HuH-7 (cell line): Measurements from ENCODE around the gene HACD4.
"Not testable (repeated sequence)": the region's sequence is repeated elsewhere in the genome, so short reads cannot be mapped to it uniquely, and the experiment has no call there.

ENCODE experiments used
- DNase-seq: peaks from one replicate; pipeline ENCODE4 v3.0.0; 2011; ENCODE audit warnings: low spot score

The HACD4 gene

DNA sequence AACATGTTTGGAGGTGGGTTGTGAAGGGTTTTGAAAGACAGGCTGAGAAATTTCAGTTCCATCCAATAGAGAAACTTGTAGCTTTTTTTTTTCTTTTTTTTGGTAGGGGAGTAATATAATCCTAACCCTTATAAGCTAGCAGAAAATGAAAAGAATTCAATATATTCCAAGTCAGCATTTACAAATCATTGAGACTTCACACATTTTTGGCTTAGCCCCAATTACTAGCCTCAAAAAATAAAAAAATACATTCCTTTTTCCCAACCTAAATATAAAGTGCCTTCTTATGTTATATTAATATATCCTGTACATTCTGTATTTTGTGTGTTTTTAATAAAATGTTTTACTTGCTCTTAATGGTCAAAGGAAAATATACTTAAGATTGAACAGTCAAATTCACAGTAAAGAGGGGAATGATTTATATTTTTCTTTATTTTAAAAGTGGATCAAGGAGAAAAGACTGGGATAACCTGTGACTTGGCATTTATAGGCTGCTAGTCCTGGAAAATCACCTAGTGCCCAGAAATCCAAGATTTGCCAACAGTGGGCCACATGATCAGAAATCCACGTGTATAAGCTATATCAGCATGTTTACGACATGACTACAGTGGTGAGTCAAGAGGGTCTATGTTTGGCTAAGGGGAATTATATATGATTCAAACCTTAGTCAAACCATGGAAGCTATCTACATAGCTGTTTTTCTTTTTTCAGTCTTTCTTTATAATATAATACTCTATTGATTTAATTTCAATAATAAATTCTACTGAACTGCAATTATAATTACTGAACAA, 14.5 kb downstream of the HACD4 start:
- no peak for DNase-seq

DNA sequence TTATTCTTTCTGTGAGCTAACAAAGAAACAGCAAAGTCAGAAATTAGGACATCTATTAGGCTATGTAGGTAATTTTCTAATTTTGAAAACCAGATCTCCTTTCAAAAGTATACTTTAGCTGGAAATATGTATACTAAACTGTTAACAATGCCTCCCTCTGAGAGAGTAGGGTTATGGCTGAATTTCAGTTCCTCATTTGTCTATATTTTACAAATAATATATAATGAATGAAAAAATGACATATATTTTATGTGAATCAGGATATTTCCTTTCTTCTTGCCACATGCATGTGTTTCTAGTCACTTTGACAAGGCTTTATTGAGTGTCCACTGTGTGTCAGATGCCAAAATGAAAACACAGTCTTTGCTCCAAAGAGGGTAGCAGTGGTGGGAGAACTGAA, 15.4 kb downstream of the HACD4 start:
- DNase-seq: no peak

DNA sequence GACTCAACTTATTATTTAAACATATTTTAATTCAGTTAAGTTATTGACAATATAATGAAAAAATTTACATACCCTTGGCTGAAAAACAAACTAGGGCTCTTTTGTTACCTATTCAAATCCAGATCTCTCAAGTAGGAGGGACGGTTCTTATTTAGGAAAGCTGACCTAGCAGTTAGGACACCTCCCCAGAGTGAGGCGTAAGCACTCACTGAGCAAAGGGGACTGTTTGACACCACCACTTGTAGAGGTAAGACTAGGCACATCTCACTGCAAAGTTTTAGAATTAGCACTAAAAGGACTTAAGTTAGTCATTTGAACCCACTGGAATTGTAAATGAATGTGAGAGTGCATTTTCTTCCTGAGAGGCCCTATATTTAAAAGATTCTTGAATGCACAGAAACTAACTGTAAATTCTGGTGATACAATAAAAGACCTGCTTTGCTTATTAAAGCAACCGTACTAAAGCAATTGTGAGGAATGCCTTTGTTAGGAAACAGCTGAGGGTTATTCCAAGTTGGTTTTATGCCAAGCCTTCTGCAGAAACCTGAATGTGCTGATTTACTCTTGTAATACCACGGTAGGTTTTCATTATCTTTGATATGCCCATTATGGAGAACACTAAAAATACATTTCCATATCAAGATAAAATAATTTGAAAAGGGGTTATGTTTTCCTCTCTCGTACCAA, 16.2 kb downstream of the HACD4 start:
- DNase-seq: no peak

GRCh38 chr9:21002040-21002439, 29.4 kb downstream of the HACD4 start:
- DNase-seq: no peak

- no peak for DNase-seq
Measured at GRCh38 chr9:21001581-21001980, 29.9 kb downstream of the HACD4 start.

GRCh38 chr9:20997503-20998076, 33.9 kb downstream of the HACD4 start:
- DNase-seq: no peak

- no peak for DNase-seq
Measured at GRCh38 chr9:20996809-20997208, 34.6 kb downstream of the HACD4 start.

DNA sequence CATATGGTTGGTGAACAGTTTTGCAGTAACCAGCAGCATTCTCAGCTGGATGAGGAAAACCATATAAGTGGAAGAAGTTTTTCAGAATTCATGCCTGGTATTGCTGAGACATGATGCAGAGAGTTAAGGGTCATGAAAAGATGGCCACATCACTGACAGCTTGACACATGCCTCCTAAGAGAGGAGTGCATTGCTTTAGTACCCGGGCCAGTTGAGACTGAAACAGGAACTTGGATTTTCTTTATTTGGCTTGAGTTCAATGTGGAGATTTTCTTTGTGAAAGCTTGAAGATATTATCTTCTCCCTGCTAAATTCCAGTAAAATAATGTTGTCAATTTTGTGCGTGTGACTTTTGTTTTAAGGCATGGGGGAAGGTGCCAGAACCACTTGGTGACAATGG, 35.8 kb downstream of the HACD4 start:
- DNase-seq: no peak

GRCh38 chr9:20994486-20994885, 37.0 kb downstream of the HACD4 start:
- no peak for DNase-seq

GRCh38 chr9:20990867-20991266, 40.6 kb downstream of the HACD4 start:
- no peak for DNase-seq

DNA sequence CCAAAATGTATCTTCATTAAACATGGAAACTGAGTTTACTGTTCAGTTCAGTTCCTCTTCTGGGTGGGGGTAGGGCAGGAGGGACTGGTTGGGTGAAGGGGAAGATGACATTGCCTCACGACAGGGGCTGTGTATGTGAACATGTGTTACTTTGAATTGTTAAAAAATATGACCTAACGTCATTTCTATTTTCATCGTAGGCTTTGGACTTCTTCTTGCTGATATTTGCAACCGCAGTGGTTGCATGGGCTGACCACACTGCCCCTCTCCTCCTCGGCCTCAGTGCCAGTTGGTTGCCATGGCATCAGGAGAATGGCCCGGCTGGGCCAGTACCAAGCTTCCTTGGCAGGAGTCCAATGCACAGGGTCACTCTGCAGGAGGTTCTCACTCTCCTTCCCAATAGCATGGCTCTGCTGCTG, 41.5 kb downstream of the HACD4 start:
- DNase-seq: no peak

GRCh38 chr9:20988671-20989315, 42.6 kb downstream of the HACD4 start:
- no peak for DNase-seq

DNA sequence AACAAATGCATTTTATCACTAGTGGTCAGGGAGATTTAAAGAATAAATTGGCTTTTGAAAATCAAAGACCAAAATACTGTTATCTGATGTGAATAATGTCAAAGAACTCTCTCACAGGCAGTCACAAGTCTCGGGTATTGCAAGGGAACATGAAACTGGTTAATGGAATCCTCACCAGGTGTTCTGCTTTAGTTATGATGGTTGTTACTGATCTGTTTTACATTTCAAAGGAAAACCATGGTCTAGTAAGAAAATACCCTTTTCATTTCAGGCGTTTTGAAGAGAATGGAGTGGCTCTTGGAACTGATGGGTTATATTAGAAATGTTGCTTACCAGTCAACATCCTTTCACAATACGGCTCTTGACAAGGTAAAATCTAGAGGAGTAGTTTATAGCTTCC, 43.4 kb downstream of the HACD4 start:
- no peak for DNase-seq

DNA sequence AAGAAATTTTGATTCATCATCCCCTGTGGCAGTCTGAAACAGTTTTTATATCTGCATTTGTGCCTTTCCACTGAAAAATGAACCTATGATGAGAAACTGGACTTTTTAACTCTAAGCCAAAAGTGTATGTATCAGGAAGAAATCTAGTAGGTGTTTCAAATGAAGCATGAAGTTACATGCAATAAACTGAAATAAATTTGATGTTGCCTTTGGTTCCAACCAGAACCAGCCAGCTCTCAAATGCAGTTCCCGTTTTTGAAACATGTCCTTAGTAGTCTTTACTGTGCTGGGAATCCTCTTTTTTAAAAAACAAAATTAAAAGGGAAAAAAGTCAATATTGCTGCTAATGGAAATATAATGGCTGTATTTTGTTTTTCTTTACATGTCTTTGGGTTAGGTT, 43.9 kb downstream of the HACD4 start:
- DNase-seq: no peak

- DNase-seq: no peak
Measured at GRCh38 chr9:20985851-20986600, 45.4 kb downstream of the HACD4 start.

DNA sequence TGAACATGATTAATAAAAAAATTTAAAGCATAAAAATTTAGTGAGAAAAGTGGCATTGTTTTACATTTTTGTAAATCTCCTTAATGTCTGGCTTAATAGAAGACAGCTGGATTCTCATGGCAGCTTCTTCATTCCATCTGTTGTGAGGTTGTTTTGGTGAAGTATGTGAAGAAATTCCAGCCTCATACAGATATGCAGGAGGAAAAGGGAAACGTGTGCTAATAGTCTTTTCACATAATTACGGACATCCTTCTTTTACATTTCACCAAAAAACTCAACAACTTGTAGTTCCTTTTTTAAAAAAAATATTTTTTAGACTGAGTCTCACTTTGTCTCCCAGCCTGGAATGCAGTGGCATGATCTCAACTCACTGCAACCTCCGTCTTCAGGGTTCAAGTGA, 46.9 kb downstream of the HACD4 start:
- DNase-seq: no peak

DNA sequence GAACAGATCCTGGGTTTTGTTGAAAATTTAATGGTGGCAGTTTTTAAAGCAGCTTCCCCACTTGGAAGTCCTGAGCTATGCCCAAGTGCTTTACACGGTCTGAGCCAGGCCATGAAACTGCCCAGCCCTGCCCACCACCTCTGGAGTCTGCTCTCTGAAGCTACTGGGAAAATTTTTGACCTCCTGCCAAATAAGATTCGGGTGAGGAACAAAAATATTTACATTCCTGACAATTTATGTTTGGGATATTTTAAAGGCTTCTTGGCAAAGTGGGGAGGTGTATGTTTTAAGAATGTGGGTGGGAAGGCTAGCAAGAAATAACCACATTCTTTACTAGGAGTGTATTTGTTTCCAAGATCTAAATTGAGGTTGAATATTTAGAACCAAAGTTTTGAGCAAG, 50.0 kb downstream of the HACD4 start:
- no peak for DNase-seq

GRCh38 chr9:20980832-20981455, 50.5 kb downstream of the HACD4 start:
- DNase-seq: no peak

- no peak for DNase-seq
Measured at GRCh38 chr9:20978249-20978648, 53.2 kb downstream of the HACD4 start.

DNA sequence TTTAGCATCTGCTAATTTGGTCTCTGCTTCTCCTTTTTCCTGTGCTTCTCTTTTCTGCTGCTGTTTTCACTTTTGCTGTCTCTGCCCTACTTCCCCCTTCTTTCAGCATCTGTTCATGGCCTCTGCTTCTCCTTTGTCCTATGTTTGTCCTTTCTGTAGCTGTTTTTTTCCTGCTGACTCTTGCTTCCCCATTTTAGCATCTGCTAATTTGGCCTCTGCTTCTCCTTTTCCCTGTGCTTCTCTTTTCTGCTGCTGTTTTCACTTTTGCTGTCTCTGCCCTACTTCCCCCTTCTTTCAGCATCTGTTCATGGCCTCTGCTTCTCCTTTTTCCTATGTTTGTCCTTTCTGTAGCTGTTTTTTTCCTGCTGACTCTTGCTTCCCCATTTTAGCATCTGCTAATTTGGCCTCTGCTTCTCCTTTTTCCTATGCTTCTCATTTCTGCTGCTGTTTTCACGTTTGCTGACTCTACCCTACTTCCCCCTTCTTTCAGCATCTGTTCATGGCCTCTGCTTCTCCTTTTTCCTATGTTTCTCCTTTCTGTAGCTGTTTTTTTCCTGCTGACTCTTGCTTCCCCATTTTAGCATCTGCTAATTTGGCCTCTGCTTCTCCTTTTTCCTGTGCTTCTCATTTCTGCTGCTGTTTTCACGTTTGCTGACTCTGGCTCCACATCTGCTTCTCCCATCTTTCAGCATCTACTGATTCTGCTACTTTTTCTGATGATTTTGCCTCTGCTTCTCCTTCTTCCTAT, 57.1 kb downstream of the HACD4 start:
- not testable (repeated sequence) for DNase-seq
